GM12878 (cell line): ENCODE measurements around the gene SDHAF1. TPM values are rescaled to one million over a fixed set of nuclear protein-coding genes. Genes with fewer than 3 reads are reported as not detected.

Experiments
- ATAC-seq: fragments of 200-7000 bp; cut with Tn5 transposase; 3 replicates; pipeline ENCODE4 v1.9.1; 2020; ENCODE audit warnings: mild to moderate bottlenecking, moderate library complexity
- BruUV-seq: library from RNA; stranded (reverse); fragments of 400-500 nt; replicated peaks from 2 replicates; lab custom pipeline; 2021; lab: Mats Ljungman, UMichigan
- CTCF ChIA-PET: fragments of 300-600 bp; sonication (Branson Sonifier 250); formaldehyde crosslinking; extraction: SDS; loops from one replicate; lab custom pipeline; 2021; ENCODE audit warnings: inconsistent platforms; lab: Yijun Ruan, JAX
- POLR2A ChIA-PET: fragments of 350-600 bp; formaldehyde crosslinking; extraction: SDS; loops from one replicate; lab custom pipeline; 2021; ENCODE audit warnings: inconsistent platforms; lab: Charles Lee
- RAD21 ChIA-PET: fragments of 300-600 bp; sonication (Branson Sonifier 250); formaldehyde crosslinking; loops from one replicate; lab custom pipeline; 2023; ENCODE audit warnings: antibody characterized with exemption; ENCODE audit not compliant: unreplicated experiment; lab: Charles Lee
- SMC1A ChIA-PET: fragments of 300-600 bp; sonication (Branson Sonifier 250); formaldehyde crosslinking; loops from one replicate; lab custom pipeline; 2023; ENCODE audit not compliant: unreplicated experiment, uncharacterized antibody; lab: Charles Lee
- DNase-seq: peaks from one replicate; pipeline ENCODE4 v3.0.0-alpha.2; 2011; ENCODE audit warnings: low read depth, low spot score
- FAIRE-seq: peaks from 3 replicates; lab custom pipeline; 2011; peaks lifted over from hg19 to GRCh38; lab: Jason Lieb, UNC
- H2AFZ ChIP-seq: 2 replicates; pipeline ENCODE4 v1.6.0; 2011; ENCODE audit warnings: low read depth, low read length, control low read depth; ENCODE audit not compliant: control insufficient read depth
- H3K27ac ChIP-seq: 2 replicates; pipeline ENCODE4 v1.5.1; 2011; ENCODE audit warnings: control low read depth; ENCODE audit not compliant: control insufficient read depth, insufficient read depth
- H3K27me3 ChIP-seq, 2 experiments: replicated peaks in 1 of 2; 2 replicates each; pipeline versions ENCODE4 v1.6.0 to v1.6.1; 2011; ENCODE audit warnings: low read length in 1 of 2; ENCODE audit not compliant: control insufficient read depth in 2 of 2, insufficient read depth in 2 of 2
- H3K36me3 ChIP-seq, 2 experiments: 2 replicates each; pipeline ENCODE4 v1.5.1; 2011; ENCODE audit warnings: low read length in 1 of 2; ENCODE audit not compliant: control insufficient read depth in 2 of 2, insufficient read depth in 2 of 2
- H3K4me1 ChIP-seq: 2 replicates; pipeline ENCODE4 v1.6.1; 2011; ENCODE audit warnings: mild to moderate bottlenecking, low read length, moderate library complexity, mixed read lengths; ENCODE audit not compliant: control insufficient read depth, insufficient read depth
- H3K4me2 ChIP-seq: 2 replicates; pipeline ENCODE4 v1.6.0; 2011; ENCODE audit warnings: control low read depth; ENCODE audit not compliant: control insufficient read depth, insufficient read depth
- H3K4me3 ChIP-seq: fragments of 200-600 bp; sonication (generic); 2 replicates; pipeline ENCODE4 v1.5.1; 2016
- H3K79me2 ChIP-seq: 2 replicates; pipeline ENCODE4 v1.6.0; 2011; ENCODE audit warnings: low read length; ENCODE audit not compliant: control insufficient read depth, insufficient read depth
- H3K9ac ChIP-seq: 2 replicates; pipeline ENCODE4 v1.8.0; 2011; ENCODE audit warnings: low read length, control low read depth, mixed read lengths; ENCODE audit not compliant: control insufficient read depth, insufficient read depth
- H3K9me3 ChIP-seq: replicated peaks from 3 replicates; pipeline ENCODE4 v1.5.1; 2011; ENCODE audit warnings: mild to moderate bottlenecking, low read length; ENCODE audit not compliant: control insufficient read depth, insufficient read depth
- H4K20me1 ChIP-seq: 2 replicates; pipeline ENCODE4 v1.6.0; 2011; ENCODE audit not compliant: control insufficient read depth, insufficient read depth
- ASH2L ChIP-seq: fragments of 300-600, 200-600 bp; sonication (generic); IDR thresholded peaks from 2 replicates; pipeline ENCODE4 v1.6.1; 2017; ENCODE audit warnings: low read depth, mild to moderate bottlenecking, borderline replicate concordance
- BHLHE40 ChIP-seq, 2 experiments: fragments of 450-650 bp in 1 of 2; IDR thresholded peaks; 2 replicates each; pipeline ENCODE4 v1.6.1; 2011 to 2017; ENCODE audit warnings: low read depth in 2 of 2, borderline replicate concordance in 1 of 2, improper control_type of control experiment in 1 of 2, low read length in 1 of 2, mild to moderate bottlenecking in 1 of 2
- BRCA1 ChIP-seq: IDR thresholded peaks from 2 replicates; pipeline ENCODE4 v1.6.1; 2011; ENCODE audit warnings: low read depth, low read length, improper control_type of control experiment
- CHD2 ChIP-seq: IDR thresholded peaks from 2 replicates; pipeline ENCODE4 v1.6.1; 2011; ENCODE audit warnings: low read depth, low read length, improper control_type of control experiment, borderline replicate concordance
- EGR1 ChIP-seq, 2 experiments: IDR thresholded peaks; 1 replicate in 1 of 2; 2 replicates in 1 of 2; pipeline ENCODE4 v1.6.1; 2011 to 2012; ENCODE audit warnings: low read depth in 2 of 2, low read length in 2 of 2, borderline replicate concordance in 1 of 2, mild to moderate bottlenecking in 1 of 2, moderate library complexity in 1 of 2
- EP300 ChIP-seq, 2 experiments: fragments of 150-350 bp in 1 of 2; IDR thresholded peaks; 2 replicates each; pipeline ENCODE4 v1.6.1; 2011 to 2012; ENCODE audit warnings: low read depth in 2 of 2, low read length in 2 of 2, borderline replicate concordance in 1 of 2, improper control_type of control experiment in 1 of 2, inconsistent platforms in 1 of 2; ENCODE audit not compliant: control insufficient read depth in 1 of 2
- HDAC2 ChIP-seq: fragments of 200-600 bp; sonication (generic); IDR thresholded peaks from 2 replicates; pipeline ENCODE4 v1.6.1; 2017
- JUND ChIP-seq: IDR thresholded peaks from 2 replicates; pipeline ENCODE4 v1.6.1; 2012; ENCODE audit warnings: low read depth, mild to moderate bottlenecking, low read length, improper control_type of control experiment, moderate library complexity
- MEF2A ChIP-seq: IDR thresholded peaks from 2 replicates; pipeline ENCODE4 v1.6.1; 2011; ENCODE audit warnings: low read depth, mild to moderate bottlenecking, low read length, moderate library complexity; ENCODE audit not compliant: insufficient read depth
- NR2F1 ChIP-seq: fragments of 450-650 bp; conservative IDR thresholded peaks from 2 replicates; pipeline ENCODE4 v1.6.1; 2017; ENCODE audit warnings: mild to moderate bottlenecking
- PKNOX1 ChIP-seq: fragments of 450-650 bp; IDR thresholded peaks from 2 replicates; pipeline ENCODE4 v1.6.1; 2016; ENCODE audit warnings: mild to moderate bottlenecking
- RUNX3 ChIP-seq: IDR thresholded peaks from 2 replicates; pipeline ENCODE4 v1.6.1; 2012; ENCODE audit warnings: low read length, inconsistent platforms
- SPI1 ChIP-seq: IDR thresholded peaks from 2 replicates; pipeline ENCODE4 v1.6.1; 2011; ENCODE audit warnings: low read depth, mild to moderate bottlenecking, low read length, moderate library complexity, borderline replicate concordance; ENCODE audit not compliant: insufficient read depth
- TAF1 ChIP-seq: IDR thresholded peaks from 2 replicates; pipeline ENCODE4 v1.6.1; 2011; ENCODE audit warnings: mild to moderate bottlenecking, low read depth, low read length, borderline replicate concordance
- TCF3 ChIP-seq: IDR thresholded peaks from 2 replicates; pipeline ENCODE4 v1.6.1; 2012; ENCODE audit warnings: low read depth, mild to moderate bottlenecking, low read length, borderline replicate concordance; ENCODE audit not compliant: insufficient read depth
- ZNF217 ChIP-seq: fragments of 450-650 bp; IDR thresholded peaks from 2 replicates; pipeline ENCODE4 v1.6.1; 2017; ENCODE audit warnings: antibody characterized with exemption, mild to moderate bottlenecking
- WGBS: methylation state at CpG from one replicate; pipeline ENCODE4 v1.1.6; 2016; ENCODE audit warnings: low lambda C conversion rate; ENCODE audit not compliant: insufficient replicate concordance, insufficient coverage; ENCODE audit errors: missing lambda C conversion rate; 5-methylcytosine and 5-hydroxymethylcytosine counted together
- in situ Hi-C: fragments of 300-500 bp; cut with MboI; formaldehyde crosslinking; loops from 9 replicates; pipeline ENCODE4 v1.14.3; 2018; ENCODE audit warnings: mixed read lengths
- intact Hi-C: fragments of 100-400 bp; cut with micrococcal nuclease; formaldehyde crosslinking; loops from one replicate; pipeline ENCODE4 v1.14.2; 2022; ENCODE audit not compliant: unreplicated experiment
- polyA plus RNA-seq, 11 experiments: library from polyadenylated mRNA; depleted of rRNA in 4 of 11; unstranded in 6 of 11; stranded (reverse) in 5 of 11; fragments of >200 nt; fragmentation: Nextera tagmentation in 4 of 11; fragmentation: Illumina TruSeq in 1 of 11; extraction: Ambion mirVana in 4 of 11; extraction: Trizol in 1 of 11; gene quantifications; 1 replicate in 1 of 11; 2 replicates in 10 of 11; pipeline versions ENCODE4 v1.2.1 to v1.2.3, GENCODE V29; 2011 to 2016; ENCODE audit warnings: inconsistent platforms in 2 of 11, missing spikeins in 2 of 11, low read depth in 1 of 11
- total RNA-seq, 4 experiments: library from RNA; depleted of rRNA in 3 of 4; stranded (reverse); fragments of >200 nt in 3 of 4; fragmentation: Illumina TruSeq in 1 of 4; extraction: Trizol in 1 of 4; gene quantifications; 2 replicates each; pipeline versions ENCODE4 v1.2.1 to v1.2.3, GENCODE V29; 2013 to 2021
- TF ChIP-seq, protein P1 (sequence below): IDR thresholded peaks from 2 replicates; pipeline ENCODE4 v1.6.1; 2011; ENCODE audit warnings: low read depth, mild to moderate bottlenecking, low read length, moderate library complexity, borderline replicate concordance; ENCODE audit errors: extremely low read depth
- TF ChIP-seq, protein P2 (sequence below): IDR thresholded peaks from 2 replicates; pipeline ENCODE4 v1.6.1; 2012; ENCODE audit warnings: low read depth, low read length, improper control_type of control experiment

SDHAF1 gene
- total and polyA plus RNA-seq, 10 of the 15 experiments (the other 5 are each of a cell fraction or from before 2014, with no cell fraction given) = 0.74 to 45.6 (median 24.4) TPM

DNA sequence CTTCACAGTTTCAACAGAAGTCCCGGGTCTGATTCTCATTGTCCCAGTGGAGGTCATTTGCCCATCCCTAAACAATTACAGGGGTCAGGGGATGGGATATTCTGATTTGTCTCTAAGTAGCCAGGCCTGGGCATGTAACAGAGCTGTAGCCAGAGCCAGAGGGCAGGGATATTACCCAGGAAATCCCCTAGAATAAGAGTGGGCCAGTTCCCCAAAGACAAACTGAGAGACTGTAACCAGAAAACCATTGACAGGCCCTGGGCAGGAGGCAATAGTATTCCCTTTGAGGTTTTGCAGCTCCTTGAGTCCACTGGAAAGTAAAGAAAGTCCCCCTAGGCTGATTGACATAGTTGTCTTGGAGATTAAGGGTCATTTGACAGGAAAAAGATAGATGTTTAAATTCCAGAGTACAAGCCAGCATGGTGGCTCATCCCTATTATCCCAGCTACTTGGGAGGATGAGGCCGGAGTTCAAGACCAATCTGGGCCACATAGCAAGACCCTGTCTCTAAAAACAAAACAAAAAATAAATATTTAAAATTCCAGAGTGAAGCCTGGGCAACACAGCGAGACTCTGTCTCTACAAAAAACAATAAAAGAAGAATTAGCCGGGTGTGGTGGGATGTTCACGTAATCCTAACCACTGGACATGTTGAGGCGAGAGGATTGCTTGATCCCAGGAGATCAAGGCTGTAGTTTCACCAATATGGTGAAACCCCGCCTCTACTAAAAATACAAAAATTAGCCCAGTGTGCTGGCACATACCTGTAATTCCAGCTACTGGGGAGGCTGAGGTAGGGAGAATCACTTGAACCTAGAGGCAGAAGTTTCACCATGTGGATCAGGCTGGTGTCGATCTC, 1.9 kb upstream of the SDHAF1 start:
- SMC1A ChIA-PET = interaction anchor here (0.8 to 1.3 kb wide), 3 partner anchors 61 to 110 kb away, joined by 3 read pairs; partner anchors contain the start of gene THAP8
- Histone ChIP-seq H3K36me3 (no peaks in the 10 kb centered on the region), H3K79me2 (peaks cover 26% of the 10 kb centered on the region), H3K4me1 (peaks cover 25% of the 10 kb centered on the region), H3K27ac (no peak overlapping the region), H3K27me3 (no peaks in the 10 kb centered on the region), H4K20me1 (no peaks in the 10 kb centered on the region), H2AFZ (no peak overlapping the region), H3K4me3 (no peak overlapping the region), H3K9me3 (no peaks in the 10 kb centered on the region), H3K4me2 (0 out of 2 replicates have a peak overlapping the region, but pooled peaks have one; percentile 9), H3K9ac (0 out of 2 replicates have a peak overlapping the region, but pooled peaks have one; percentile 27)
- RAD21 ChIA-PET = no interaction called here
- FAIRE-seq = no peak
- in situ Hi-C loops (no loop called here), intact Hi-C loops (no loop called here)
- CTCF ChIA-PET = interaction anchor here (1.0 to 1.4 kb wide), 2 partner anchors 44 to 135 kb away, joined by 3 read pairs; no protein-coding TSS in a partner anchor
- BruUV-seq = no TSS peak
- POLR2A ChIA-PET = no interaction called here
- 84% methylated on average over 8 of the region's 8 CpGs for WGBS
- DNase-seq = no peak
- ATAC-seq = peak; percentile 27
- TF ChIP-seq PKNOX1 (peak; percentile 74), HDAC2 (no peak), RUNX3 (0 out of 2 replicates have a peak, but pooled peaks have one; percentile 18), TCF3 (no peak), BHLHE40 (IDR thresholded peaks at IDR 0.05; ENCODE audit: borderline replicate concordance in 1 of 2, low read depth in 2 of 2, low read length in 1 of 2) (no peak), ASH2L (no peak), CHD2 (no peak), MEF2A (no peak), ZNF217 (no peak), EP300 (IDR thresholded peaks at IDR 0.05; ENCODE audit: borderline replicate concordance in 1 of 2, control insufficient read depth in 1 of 2, low read depth in 2 of 2, low read length in 2 of 2) (no peak), TAF1 (no peak), JUND (no peak), BRCA1 (no peak), NR2F1 (no peak), SPI1 (peak; percentile 70), EGR1 (IDR thresholded peaks at IDR 0.05; ENCODE audit: borderline replicate concordance in 1 of 2, low read depth in 2 of 2, low read length in 2 of 2) (no peak)
- TF ChIP-seq, protein P1, sequence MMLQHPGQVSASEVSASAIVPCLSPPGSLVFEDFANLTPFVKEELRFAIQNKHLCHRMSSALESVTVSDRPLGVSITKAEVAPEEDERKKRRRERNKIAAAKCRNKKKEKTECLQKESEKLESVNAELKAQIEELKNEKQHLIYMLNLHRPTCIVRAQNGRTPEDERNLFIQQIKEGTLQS = no peak
- TF ChIP-seq, protein P2, sequence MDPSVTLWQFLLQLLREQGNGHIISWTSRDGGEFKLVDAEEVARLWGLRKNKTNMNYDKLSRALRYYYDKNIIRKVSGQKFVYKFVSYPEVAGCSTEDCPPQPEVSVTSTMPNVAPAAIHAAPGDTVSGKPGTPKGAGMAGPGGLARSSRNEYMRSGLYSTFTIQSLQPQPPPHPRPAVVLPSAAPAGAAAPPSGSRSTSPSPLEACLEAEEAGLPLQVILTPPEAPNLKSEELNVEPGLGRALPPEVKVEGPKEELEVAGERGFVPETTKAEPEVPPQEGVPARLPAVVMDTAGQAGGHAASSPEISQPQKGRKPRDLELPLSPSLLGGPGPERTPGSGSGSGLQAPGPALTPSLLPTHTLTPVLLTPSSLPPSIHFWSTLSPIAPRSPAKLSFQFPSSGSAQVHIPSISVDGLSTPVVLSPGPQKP = no peak
